Fibroblast of upper back skin (primary cell): ENCODE measurements around the gene SLC6A12.
"Not testable (repeated sequence)": the region's sequence is repeated elsewhere in the genome, so short reads cannot be mapped to it uniquely, and the experiment has no call there.

Experiments used
- DNase-seq: peaks from one replicate; pipeline ENCODE4 v3.0.0-alpha.2; 2013

The SLC6A12 gene

DNA sequence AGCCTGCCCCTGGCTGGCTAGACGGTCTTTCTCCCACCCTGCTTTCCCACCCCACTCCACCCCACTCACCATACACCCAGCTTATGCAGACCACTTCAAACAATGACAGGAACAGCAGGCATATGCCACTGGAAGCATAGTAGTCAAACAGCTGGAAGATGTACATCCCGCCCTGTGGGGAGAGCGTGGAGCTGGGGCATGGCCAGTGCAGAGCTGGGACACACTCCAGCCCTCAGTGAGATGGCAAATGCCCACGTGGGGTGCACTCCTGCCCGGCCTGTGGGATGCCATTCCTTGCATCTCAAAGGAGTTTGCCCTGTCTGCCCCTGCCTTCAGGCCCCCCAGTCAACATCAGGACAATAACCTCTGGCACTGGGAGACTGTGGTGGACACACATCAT lies 18.8 kb downstream of the SLC6A12 start:
- no peak for DNase-seq

DNA sequence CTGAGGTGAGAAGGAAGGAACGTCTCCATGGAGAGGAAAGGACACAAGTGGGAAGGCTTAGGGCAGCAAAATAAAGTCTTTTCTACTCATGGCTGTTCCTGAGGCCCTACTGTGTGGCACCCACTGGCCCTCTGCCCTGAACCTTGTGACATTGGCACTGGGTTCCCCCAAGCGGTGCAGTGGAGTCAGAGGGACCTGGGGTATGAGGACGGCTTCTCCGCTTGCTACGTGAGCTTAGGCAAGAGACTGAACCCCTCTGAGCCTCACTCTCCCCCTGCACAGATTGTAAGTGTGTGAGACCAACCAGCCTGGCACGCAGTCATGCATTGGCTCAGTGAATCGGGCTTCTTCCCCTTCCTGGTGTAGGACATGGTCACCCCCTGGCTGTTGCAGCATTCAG lies 19.7 kb downstream of the SLC6A12 start:
- DNase-seq = no peak

DNA sequence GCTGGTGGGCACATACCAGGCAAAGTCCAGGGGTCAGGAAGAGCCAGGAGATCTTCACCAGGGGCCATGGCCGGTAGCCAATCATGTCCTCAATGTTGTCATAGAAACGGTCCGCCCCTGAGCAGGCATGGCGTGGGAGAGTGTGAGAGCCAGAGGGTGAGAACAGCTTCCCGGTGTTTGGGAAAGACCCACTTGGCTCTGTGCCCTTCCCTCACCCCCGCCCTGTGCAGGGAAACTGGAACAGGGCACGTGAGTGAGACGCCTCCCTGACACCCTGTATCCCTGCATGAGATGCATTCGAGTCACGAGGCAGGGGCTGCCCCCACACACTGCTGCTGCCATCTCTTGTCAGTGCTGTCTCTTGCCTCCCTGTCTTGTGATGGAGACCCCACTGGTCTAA lies 20.7 kb downstream of the SLC6A12 start:
- no peak for DNase-seq

DNA sequence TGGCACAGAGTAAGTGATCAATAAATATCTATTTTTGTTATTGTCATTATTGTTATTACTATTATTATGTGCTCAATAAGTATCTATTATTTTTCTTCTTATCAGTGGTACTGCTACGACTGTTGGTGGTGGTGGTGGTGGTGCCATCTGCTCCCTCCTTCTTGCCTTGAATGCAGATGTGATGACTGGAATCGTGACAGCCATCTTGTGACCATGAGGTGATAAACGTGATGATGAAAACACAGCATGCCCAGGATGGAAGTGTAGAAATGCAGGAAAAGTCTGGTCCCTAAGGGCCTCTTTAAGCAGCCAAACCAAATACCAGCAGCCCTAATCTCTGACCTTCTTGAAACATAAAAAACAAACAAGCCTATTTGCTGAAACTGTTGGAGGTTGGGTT lies 22.4 kb downstream of the SLC6A12 start:
- no peak for DNase-seq

DNA sequence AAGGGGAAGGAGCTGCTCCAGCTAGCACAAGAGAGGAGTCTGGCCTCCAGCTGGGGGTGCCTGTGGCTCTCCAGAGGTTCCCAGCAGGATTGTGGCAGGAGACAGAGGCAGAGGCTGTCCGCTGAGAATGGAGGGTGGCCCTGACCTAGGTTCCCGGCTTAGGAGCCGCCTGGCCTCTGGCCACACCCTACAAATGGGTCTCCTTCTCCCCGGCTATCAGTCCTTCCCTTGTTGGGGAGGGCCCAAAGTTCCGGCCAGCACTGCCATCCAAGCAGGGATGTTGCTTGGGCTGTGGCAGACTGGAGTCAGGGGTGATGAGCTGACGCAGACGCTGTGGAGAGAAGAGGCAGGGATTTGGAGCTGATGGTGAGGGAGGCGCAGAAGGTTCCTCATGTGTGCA lies 23.1 kb downstream of the SLC6A12 start:
- no peak for DNase-seq

DNA sequence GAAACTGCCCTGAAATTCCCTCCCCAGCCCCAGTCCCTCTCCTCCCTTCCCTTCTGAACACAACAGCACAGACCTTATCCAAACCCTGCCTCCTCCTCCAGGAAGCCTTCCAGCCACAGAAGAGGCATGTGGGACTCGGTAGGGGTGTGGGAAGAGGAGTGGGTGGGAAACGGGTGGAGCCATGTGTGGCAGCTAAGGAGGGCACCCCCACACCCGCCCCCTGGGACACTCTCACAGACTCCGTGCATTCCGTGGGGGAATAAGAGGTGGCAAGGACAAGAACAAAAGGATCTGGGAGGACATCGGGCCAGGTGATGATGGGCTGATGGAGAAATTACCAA lies 24.4 kb downstream of the SLC6A12 start:
- DNase-seq = no peak

DNA sequence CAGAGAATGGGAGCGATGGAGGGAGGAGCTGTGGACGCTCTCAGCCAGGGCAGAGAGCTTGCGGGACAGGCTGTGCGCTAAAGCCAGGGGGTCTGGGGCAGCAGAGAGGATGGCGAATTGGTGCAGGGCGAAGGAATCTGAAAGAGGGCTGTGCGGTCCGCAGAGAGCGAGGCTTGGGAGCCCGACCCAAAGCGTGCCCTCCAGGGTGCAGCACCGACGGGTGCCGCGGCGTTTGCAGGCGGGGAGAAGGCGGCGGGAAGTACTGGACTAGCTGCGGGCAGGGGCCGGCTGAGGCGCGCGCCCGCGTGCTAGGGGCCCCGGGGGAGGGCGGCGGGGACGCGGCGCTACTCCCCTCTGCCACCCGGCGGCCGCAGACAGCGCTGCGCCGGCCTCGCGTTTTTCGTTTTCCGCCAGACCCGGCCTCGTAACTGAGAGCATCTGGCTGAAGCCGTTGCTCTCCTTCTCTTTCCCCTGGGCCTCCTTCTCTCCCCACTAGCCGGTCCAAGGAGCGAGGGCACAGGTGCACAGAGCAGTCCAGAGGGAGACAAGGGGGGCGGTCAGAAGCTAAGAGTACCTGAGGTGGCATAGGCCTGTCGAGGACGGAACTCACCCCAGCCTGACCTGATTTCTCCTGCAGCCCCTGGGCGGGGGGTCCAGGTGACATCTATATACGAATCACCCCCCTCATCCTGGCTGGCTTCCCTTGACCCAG lies 24.9 kb downstream of the SLC6A12 start:
- peak; percentile 50 for DNase-seq

DNA sequence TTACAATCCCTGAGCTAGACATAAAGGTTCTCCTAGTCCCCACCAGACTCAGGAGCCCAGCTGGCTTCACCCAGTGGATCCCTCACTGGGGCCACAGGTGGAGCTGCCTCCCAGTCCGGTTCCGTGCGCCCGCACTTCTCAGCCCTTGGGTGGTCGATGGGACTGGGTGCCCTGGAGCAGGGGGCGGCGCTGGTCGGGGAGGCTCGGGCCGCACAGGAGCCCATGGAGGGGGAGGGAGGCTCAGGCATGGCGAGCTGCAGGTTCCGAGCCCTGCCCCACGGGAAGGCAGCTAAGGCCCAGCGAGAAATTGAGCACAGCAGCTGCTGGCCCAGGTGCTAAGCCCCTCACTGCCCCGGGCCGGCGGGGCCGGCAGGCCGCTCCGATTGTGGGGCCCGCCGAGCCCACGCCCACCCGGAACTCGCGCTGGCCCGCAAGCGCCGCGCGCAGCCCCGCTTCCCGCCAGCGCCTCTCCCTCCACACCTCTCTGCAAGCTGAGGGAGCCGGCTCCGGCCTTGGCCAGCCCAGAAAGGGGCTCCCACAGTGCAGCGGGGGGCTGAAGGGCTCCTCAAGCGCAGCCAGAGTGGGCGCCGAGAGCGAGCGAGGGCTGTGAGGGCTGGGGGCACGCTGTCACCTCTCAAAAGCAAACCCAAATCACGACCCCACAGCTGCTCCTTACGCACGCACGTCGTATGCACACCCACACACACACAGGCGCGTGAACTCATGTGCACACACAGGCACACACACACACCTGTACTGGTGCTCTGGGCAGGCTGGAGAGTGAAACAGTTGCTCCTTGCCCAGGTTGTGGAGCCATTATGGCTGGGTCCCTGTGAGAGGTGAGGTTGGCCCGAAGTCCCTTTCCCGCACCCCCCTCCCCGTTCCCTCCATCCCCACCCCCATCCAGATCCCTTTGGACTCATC lies 25.7 kb downstream of the SLC6A12 start:
- not testable (repeated sequence) for DNase-seq

DNA sequence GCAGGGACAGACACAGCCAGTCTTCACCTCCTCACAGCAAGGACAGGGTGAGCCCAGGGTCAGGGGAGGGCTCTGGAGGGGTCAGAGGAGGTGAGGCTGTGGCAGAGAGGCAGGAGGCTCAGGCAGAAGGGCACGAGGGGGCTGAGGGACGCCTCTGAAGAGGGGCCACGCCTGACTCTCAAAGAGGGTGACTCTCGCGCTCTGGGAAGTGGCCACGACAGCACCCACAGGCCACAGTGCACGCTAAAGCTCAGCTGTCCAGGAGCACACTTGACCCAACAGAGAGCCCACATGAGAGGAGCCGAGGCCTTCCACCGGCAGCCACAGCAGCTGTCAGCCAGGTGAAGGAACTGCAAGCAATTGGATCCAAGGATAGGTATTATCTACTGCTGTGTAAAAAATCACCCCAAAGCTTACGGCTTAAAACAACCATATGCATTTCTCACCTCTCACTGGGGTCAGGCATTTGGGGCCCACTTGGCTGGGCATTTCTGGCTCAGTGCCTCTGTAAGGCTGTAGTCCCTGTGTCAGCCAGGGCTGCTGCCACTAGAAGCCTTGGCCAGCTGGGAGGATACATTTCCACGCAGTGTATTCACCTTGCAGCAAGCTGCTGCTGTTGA lies 27.8 kb downstream of the SLC6A12 start:
- DNase-seq = no peak

DNA sequence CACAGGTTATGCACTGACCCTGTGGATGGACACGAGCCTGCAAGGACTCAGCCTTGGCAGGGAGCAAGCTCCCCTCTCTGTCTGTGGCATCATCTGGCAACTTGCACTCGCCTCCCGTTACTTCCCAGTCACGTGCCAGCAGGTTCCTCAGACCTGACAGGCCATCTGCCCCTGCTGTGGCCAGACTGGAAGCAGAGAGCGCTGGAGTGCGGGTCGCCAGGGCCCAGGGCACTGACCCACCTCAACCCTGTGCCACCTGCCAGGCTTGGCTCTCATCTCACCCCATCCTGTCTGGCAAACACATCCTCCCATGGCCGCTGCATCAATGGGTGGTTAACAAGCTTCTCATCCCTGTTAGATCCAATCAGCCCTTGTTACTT lies 28.4 kb downstream of the SLC6A12 start:
- DNase-seq = no peak

DNA sequence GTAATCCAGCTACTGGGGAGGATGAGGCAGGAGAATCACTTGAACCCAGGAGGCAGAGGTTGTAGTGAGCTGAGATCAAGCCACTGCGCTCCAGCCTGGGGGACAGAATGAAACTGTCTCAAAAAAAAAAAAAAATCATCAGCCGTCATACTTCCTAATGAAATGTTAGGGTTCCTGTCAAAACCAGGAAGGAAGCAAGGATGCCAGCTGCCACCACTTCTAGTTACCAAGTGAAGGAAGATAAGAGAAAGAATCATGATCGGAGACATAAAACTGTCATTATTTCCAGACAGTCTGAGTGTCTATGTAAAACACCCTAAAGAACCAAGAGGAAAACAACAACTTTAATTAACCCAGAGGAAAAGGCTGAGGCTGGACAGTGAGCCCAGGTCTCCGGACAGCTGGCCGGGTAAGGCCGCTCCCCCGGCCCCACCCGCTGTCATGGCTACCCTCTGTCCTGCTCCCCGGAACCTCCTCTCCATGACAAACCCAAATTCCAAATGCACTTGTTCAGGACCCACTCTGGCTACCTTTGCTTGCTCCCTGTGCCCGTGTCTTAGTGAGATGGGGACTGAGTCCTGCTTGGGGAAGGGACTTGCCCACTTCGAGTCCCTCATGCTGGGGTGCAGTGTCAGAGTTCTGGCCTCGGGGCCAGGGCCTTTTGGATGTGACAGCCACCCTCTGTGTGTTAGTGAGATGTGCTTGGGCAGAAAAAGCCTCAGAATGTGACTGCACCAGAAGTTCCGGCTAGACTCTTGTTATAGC lies 29.0 kb downstream of the SLC6A12 start:
- DNase-seq = no peak

DNA sequence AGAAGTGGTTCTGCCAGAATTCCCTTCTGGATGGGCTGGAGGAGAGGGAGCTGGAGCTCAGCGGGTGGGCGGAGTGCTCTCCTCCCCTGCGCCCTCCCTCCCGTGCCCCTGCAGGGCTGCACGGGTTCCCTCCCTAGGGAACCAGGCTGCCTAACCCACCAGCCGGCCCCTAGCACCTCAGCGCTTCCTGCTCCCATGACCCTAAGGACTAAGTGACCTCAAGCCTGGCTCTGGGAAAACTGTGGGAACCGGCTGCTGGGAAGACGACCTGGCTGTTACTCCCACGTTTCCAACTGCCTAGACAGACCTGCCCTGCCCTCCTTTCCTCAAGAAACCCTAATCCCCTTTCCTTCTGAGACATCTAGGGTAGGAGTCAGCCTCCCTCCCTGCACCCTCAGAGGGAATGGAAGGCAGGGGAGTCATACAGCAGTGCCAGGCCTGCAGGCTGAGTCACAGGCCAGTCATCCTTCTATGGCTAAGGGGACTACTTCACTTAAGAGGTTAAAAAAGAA lies 31.5 kb downstream of the SLC6A12 start:
- peak; percentile 77 for DNase-seq

DNA sequence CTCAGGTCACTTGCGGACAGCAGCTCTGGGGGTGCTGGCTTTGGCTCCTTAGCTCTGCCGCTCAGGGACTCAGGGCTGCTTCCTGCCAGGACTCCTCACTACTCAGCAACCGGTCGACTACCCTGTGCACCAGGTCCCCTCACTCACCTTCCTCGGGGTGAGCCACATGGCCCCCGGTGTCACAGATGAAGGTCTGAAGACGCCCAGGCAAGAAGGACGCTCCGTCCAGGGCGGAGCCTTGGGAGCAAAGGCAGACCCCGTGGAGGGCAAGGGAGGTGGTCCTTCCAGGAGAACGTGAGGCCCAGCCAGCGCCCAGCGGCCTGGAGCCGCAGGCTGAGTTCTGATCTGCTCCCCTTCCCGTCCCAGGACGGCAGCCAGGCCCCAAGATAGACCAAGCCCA lies 32.0 kb downstream of the SLC6A12 start:
- no peak for DNase-seq

DNA sequence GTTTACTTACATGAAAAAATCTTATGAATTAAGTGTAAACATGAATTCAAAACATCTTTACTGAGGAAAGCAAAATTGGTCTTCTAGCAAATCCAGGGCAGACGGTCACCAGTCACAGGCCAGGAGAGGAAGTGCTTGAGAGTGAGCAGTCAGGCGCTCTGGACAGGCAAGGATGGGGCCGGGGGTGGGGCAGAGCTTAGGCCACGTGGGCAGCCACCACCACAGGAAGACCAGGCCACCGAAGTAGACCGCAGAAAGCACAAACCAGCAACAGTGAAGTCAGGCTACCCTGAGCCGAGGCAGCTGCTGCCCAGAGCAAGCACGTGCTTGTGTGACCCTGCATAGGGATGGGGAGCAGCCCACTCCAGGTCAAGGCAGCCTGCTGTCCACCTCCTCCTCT lies 33.5 kb downstream of the SLC6A12 start:
- no peak for DNase-seq

DNA sequence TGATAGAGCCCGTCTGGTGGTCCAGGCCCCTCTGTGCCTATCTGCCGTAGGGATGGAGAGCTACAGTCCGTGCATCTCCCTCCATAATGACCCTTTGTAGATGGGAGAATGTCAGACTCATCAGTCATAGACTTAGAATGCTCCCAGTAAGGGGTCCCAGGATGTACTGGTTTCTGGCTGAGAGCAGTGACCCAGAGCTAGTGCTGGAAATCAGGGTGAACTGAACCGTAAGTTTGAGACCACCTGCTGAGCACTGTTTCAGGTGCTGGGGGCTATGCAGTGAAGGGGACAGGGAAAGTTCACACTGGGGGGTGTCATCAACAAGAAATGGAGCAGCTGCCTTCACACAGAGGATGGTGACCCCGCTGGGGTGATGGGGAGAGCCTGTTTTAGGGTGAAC lies 34.1 kb downstream of the SLC6A12 start:
- DNase-seq = no peak

DNA sequence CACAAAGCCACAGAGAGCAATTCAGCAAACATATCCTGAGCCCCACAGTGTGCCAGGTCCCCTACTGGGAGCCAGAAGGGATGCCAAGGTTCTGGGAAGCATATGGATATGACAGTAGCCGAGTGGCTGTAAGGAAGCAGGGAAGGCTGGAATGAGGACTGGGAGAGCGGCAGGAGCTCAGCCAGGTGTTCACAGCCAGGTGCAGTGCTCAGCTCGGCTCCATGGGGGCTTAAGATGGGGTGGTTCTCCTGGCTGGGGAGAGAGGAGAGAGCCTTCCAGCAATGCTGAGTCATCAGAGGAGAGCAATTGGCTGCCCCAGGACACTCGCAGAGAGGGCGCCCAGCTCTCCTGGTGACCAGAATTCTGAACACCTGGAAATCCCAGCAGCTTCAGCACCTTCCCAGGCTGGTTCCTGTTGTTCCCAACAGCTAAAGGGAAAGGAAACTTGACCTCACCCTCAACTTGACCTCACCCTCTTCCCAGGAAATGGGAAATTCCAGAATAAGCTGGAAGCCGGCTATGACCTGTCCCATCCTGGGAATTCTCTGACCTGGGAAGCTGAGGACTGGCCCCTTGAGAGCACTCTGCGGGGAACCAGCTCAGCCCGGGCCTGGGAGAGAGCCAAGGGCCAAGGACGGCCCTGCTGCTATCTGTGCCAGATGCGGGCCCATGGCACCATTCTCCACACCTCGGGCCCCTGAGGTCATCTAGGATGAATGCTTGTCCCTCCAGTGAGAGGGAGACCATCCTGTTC lies 34.6 kb downstream of the SLC6A12 start:
- no peak for DNase-seq

DNA sequence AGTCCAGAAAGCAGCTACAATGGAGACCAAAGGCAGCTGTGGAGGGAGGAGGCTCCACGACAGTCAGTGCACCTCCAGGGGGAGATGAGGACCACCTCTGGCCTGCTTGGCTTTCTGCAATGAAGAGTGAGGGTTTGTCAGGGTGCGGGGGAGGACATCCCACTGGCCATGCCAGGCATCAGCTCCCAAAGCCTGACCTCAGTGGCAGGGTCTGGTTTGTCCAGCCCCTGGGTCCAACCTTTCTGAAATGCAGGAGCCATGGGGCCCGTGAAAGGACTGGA lies 35.2 kb downstream of the SLC6A12 start:
- no peak for DNase-seq

DNA sequence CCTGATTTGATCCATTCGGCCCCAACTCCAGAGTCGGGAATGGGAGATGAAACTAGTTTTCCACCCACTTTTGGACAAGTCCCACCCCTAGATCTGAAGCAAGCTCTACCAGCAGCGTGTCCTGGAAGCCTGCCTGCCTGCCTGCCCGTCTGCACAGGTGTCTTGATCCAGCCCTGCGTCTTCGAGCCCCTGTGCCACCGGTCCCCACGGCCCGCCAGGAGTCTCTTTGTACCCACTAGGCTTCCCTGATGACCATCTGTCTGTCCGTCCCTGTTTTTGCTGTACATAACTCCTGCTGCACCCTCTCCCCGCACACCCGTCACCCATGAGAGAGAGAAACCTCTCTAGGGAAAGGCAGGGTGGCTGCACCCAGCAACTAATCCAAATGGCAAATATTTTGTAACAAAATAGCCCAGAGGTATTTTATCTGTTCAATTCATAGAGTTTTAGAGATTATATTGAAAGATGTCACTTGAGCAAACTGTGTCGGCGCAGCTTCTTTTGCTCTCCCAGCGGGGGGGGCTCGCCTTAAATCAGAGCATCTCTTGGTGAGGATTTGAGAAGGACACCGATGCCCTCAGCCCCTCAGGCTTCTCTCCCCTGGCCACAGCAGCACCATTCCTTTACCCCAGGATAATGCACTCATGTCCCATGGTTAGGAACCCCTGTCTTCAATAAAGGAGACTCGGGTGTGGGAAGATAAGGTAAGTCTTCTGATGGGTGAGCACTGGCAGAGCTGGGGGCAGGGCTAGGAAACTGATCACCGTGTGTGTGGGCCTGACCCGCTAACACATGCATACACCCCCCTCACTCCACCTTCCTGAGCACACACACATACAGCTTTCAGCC lies 35.8 kb downstream of the SLC6A12 start:
- DNase-seq = no peak

DNA sequence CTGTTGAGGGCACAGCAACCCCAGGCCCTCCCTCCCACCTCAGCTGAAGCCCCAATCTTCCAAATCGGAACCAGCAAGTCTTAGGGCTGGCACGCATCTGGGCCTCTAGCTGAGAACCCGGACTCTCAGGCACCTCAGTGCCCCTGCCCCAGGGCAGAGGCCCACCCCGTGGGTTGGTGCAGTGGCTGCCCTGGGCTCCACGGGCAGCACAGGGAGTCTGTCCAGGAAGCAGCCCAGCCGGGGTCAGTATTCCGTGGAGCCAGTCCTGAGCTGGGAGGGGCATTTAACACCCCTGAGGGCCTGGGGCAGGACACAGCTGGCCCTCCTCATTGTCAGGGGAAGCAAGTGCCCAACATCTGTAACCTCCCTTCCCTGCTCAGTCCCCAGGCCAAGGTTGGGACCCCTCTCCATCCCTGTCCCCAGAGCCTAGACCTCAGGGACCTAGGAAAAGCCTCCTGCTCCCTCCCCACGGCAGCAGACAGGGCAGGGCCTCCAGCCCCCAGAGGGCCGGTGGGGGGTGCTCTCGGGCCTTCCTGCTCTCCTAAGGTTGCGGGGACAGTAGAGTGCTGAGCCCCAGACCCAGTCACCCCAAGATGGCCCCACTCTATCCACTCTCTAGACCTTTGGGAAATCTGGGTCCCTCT lies 36.5 kb downstream of the SLC6A12 start:
- no peak for DNase-seq

DNA sequence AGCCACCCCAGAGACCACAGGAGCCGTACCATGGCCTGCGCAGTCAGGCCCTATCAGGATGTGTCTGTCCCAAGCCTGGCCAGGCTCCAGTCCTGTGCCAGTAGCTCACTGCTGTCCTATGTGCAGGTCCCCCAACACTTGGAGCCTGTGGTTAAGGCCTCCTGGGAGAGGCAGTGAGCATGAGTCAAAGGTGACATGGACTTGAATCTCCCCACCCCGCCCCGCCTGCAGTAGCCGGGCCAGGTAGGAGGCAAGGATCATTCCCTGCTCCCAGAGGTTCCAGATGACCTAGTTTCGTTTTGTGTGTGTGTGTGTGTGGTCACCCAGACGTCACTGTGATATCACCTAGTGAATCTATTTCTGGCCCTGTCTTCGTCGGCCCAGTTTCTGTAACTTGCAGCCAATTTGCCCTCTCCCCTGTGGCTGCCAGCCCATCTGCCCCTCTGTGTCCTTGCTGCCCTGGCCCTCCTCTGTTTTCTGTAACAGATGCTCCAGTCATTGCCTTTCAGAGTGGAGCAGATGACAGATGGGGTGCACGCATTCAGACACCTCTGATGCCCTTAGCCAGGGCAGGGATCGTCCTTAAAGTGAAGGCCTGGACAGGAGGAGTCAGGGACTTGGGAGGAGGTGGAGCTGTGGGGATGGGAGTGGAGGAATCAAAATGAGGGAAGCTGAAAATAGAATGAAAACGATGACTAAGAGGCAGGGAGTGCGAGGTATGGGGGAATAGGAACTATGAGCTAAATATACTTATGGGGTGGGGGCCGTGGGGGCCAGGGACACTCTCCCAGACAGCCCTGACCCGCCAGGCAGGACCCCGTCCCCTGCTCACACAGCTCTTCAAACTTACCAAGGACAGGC lies 37.4 kb downstream of the SLC6A12 start:
- peak; percentile 77 for DNase-seq
